Measurements from ENCODE around the gene SLC25A21. TPM values are rescaled to one million over a fixed set of nuclear protein-coding genes. Genes with fewer than 3 reads are reported as not detected.

Gene SLC25A21
- total RNA-seq, 1 experiment from 2014 or later: 2.1 TPM

DNA sequence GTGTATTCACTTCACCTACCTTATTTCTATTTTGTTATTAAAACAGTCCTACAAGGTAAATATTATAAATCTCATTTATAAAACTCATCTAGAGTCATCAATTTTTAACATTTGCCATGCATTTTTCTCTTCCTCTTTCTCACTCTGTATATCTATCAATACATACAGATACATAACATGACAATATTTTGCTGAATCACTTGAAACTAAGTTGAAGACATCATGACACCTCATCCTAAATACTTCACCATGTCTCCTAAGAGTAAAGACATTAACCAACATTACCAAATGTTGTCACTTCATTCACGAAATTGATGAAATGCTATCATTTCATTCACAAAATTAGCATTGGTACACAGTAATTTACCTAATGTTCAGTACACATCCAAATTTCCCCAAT lies 329.0 kb downstream of the SLC25A21 start:
- DNase-seq (ENCODE audit: low read depth, low spot score) (no peak), ATAC-seq (no peak)
- H3K4me3 ChIP-seq (ENCODE audit: low read depth in 2 of 2, low read length in 2 of 2): no peak overlapping the region
- no TSS peak for BruUV-seq (replicated peaks)
- no peaks in the 10 kb centered on the region for H3K4me1 ChIP-seq (ENCODE audit: control insufficient read depth, insufficient read depth, low read length)
- H3K27ac ChIP-seq (ENCODE audit: low read length): no peak overlapping the region
- no peaks in the 10 kb centered on the region for H3K36me3 ChIP-seq (ENCODE audit: control insufficient read depth, insufficient read depth, low read length)
- CTCF ChIA-PET: no interaction called here
- no peaks in the 10 kb centered on the region for H3K27me3 ChIP-seq (ENCODE audit: control insufficient read depth, insufficient read depth, low read length)
- intact Hi-C loops (cut with micrococcal nuclease; ENCODE audit: unreplicated experiment): no loop called here
- TF ChIP-seq SIN3A (IDR thresholded peaks at IDR 0.05; ENCODE audit: borderline replicate concordance, insufficient read depth, low read depth, low read length) (no peak), POLR2AphosphoS5 (IDR thresholded peaks at IDR 0.05; ENCODE audit: low read depth, low read length) (no peak), CTCF (IDR thresholded peaks at IDR 0.05) (no peak), TCF7L2 (IDR thresholded peaks at IDR 0.05; ENCODE audit: low read depth, low read length) (no peak)
- TF ChIP-seq, protein P1, sequence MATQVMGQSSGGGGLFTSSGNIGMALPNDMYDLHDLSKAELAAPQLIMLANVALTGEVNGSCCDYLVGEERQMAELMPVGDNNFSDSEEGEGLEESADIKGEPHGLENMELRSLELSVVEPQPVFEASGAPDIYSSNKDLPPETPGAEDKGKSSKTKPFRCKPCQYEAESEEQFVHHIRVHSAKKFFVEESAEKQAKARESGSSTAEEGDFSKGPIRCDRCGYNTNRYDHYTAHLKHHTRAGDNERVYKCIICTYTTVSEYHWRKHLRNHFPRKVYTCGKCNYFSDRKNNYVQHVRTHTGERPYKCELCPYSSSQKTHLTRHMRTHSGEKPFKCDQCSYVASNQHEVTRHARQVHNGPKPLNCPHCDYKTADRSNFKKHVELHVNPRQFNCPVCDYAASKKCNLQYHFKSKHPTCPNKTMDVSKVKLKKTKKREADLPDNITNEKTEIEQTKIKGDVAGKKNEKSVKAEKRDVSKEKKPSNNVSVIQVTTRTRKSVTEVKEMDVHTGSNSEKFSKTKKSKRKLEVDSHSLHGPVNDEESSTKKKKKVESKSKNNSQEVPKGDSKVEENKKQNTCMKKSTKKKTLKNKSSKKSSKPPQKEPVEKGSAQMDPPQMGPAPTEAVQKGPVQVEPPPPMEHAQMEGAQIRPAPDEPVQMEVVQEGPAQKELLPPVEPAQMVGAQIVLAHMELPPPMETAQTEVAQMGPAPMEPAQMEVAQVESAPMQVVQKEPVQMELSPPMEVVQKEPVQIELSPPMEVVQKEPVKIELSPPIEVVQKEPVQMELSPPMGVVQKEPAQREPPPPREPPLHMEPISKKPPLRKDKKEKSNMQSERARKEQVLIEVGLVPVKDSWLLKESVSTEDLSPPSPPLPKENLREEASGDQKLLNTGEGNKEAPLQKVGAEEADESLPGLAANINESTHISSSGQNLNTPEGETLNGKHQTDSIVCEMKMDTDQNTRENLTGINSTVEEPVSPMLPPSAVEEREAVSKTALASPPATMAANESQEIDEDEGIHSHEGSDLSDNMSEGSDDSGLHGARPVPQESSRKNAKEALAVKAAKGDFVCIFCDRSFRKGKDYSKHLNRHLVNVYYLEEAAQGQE (IDR thresholded peaks at IDR 0.05; ENCODE audit: insufficient read depth in 1 of 2, low read depth in 2 of 2, low read length in 1 of 2): no peak
- in situ Hi-C loops (cut with HindIII; ENCODE audit: low pct_unique_long_range_greater_than_20kb, low sequenced_read_pairs): no loop called here
- POLR2A ChIA-PET: no interaction called here
- no peaks in the 10 kb centered on the region for H3K9me3 ChIP-seq (ENCODE audit: control insufficient read depth, insufficient read depth, low read depth, low read length)

DNA sequence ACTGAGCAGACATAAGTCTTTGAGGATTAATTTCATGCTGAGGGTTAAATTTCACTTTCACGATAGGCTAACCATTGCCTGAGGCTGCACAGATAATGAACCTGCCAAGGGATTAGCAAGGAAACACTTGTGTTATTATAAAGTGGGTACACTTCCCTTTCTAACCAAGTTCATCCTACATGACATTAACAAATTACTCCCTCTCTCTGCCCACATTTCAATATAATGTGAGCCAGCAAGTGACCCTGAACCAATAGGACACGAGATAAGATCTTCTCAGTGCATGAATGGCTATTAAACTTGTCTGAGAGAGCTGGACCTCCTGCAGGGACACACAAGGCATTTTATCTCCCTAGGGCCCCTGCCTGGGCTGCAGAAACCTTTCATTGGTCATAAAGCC lies 337.3 kb downstream of the SLC25A21 start:
- ChIA-PET POLR2A (no interaction called here), CTCF (interaction anchor here (0.6 kb wide), 1 partner anchor 158 kb away, joined by 3 read pairs; no protein-coding TSS in a partner anchor)
- Histone ChIP-seq H3K4me3 (ENCODE audit: low read depth in 2 of 2, low read length in 2 of 2) (no peak overlapping the region), H3K4me1 (ENCODE audit: control insufficient read depth, insufficient read depth, low read length) (no peaks in the 10 kb centered on the region), H3K9me3 (ENCODE audit: control insufficient read depth, insufficient read depth, low read depth, low read length) (no peaks in the 10 kb centered on the region), H3K27ac (ENCODE audit: low read length) (no peak overlapping the region), H3K36me3 (ENCODE audit: control insufficient read depth, insufficient read depth, low read length) (no peaks in the 10 kb centered on the region), H3K27me3 (ENCODE audit: control insufficient read depth, insufficient read depth, low read length) (no peaks in the 10 kb centered on the region)
- no TSS peak for BruUV-seq (replicated peaks)
- DNase-seq (ENCODE audit: low read depth, low spot score) (no peak), ATAC-seq (no peak)
- TF ChIP-seq CTCF (IDR thresholded peaks at IDR 0.05): no peak
- TF ChIP-seq SIN3A (IDR thresholded peaks at IDR 0.05; ENCODE audit: borderline replicate concordance, insufficient read depth, low read depth, low read length): no peak
- TF ChIP-seq, protein P1 (IDR thresholded peaks at IDR 0.05; ENCODE audit: insufficient read depth in 1 of 2, low read depth in 2 of 2, low read length in 1 of 2): no peak
- TF ChIP-seq POLR2AphosphoS5 (IDR thresholded peaks at IDR 0.05; ENCODE audit: low read depth, low read length): no peak
- TF ChIP-seq TCF7L2 (IDR thresholded peaks at IDR 0.05; ENCODE audit: low read depth, low read length): no peak
- in situ Hi-C loops (cut with HindIII; ENCODE audit: low pct_unique_long_range_greater_than_20kb, low sequenced_read_pairs): no loop called here
- intact Hi-C loops (cut with micrococcal nuclease; ENCODE audit: unreplicated experiment): no loop called here
